Fibroblast of lung (primary cell): ENCODE measurements around the gene LRRC74A. TPM values are rescaled to one million over a fixed set of nuclear protein-coding genes. Genes with fewer than 3 reads are reported as not detected.

ENCODE experiments used
- DNase-seq, 2 donors: peaks; one replicate each; pipeline versions ENCODE4 v3.0.0 to v3.0.0-alpha.2; 2010; ENCODE audit warnings: low read depth in 2 of 2
- H2AFZ ChIP-seq: 2 replicates; pipeline ENCODE4 v1.5.1; 2012; ENCODE audit warnings: low read length, control low read depth, inconsistent platforms
- H3K27ac ChIP-seq: 2 replicates; pipeline ENCODE4 v1.5.1; 2011; ENCODE audit warnings: low read length, control low read depth; ENCODE audit not compliant: insufficient read depth
- H3K27me3 ChIP-seq: 2 replicates; pipeline ENCODE4 v1.5.1; 2011; ENCODE audit warnings: mild to moderate bottlenecking, low read length; ENCODE audit not compliant: control insufficient read depth, insufficient read depth
- H3K36me3 ChIP-seq: 2 replicates; pipeline ENCODE4 v1.5.1; 2011; ENCODE audit warnings: low read length; ENCODE audit not compliant: control insufficient read depth, insufficient read depth
- H3K4me1 ChIP-seq: 2 replicates; pipeline ENCODE4 v1.5.1; 2011; ENCODE audit warnings: low read length; ENCODE audit not compliant: control insufficient read depth, insufficient read depth; ENCODE audit errors: extremely low read depth
- H3K4me2 ChIP-seq: 2 replicates; pipeline ENCODE4 v1.5.1; 2011; ENCODE audit warnings: low read length, control low read depth; ENCODE audit not compliant: insufficient read depth; ENCODE audit errors: extremely low read depth
- H3K4me3 ChIP-seq, 4 experiments: fragments of 200-600 bp in 1 of 4; sonication (generic) in 1 of 4; replicated peaks in 1 of 4; 2 replicates each; pipeline ENCODE4 v1.5.1; 2011 to 2016; ENCODE audit warnings: low read length in 4 of 4, low read depth in 3 of 4, mild to moderate bottlenecking in 3 of 4, control low read depth in 2 of 4, inconsistent platforms in 1 of 4, mixed read lengths in 1 of 4; ENCODE audit not compliant: insufficient read depth in 1 of 4; ENCODE audit errors: control extremely low read depth in 1 of 4
- H3K79me2 ChIP-seq: 2 replicates; pipeline ENCODE4 v1.5.1; 2012; ENCODE audit warnings: mild to moderate bottlenecking, low read length, inconsistent platforms; ENCODE audit not compliant: control insufficient read depth, insufficient read depth
- H3K9ac ChIP-seq: 2 replicates; pipeline ENCODE4 v1.5.1; 2011; ENCODE audit warnings: mild to moderate bottlenecking, low read length, control low read depth; ENCODE audit not compliant: insufficient read depth
- H3K9me3 ChIP-seq: 2 replicates; pipeline ENCODE4 v1.5.1; 2012; ENCODE audit warnings: low read depth, low read length; ENCODE audit not compliant: control insufficient read depth, insufficient read depth
- H4K20me1 ChIP-seq: 2 replicates; pipeline ENCODE4 v1.5.1; 2011; ENCODE audit warnings: low read length; ENCODE audit not compliant: control insufficient read depth, insufficient read depth; ENCODE audit errors: extremely low read depth
- CTCF ChIP-seq, 2 donors: IDR thresholded peaks in 1 of 2; conservative IDR thresholded peaks in 1 of 2; 1 replicate in 1 of 2; 2 replicates in 1 of 2; pipeline ENCODE4 v1.5.1; 2011 to 2012; ENCODE audit warnings: low read length in 2 of 2, control low read depth in 1 of 2, inconsistent platforms in 1 of 2, low read depth in 1 of 2, mild to moderate bottlenecking in 1 of 2
- EZH2 ChIP-seq: IDR thresholded peaks from 2 replicates; pipeline ENCODE4 v1.5.1; 2012; ENCODE audit warnings: low read length, control low read depth, mild to moderate bottlenecking; ENCODE audit errors: missing control alignments
- polyA minus RNA-seq: library from RNA; depleted of rRNA, polyadenylated mRNA; stranded (reverse); fragments of >200 nt; gene quantifications from 2 replicates; pipeline ENCODE4 v1.2.3, GENCODE V29; 2011; ENCODE audit warnings: low replicate concordance
- polyA plus RNA-seq, 2 donors: library from polyadenylated mRNA; depleted of rRNA in 1 of 2; stranded (reverse) in 1 of 2; unstranded in 1 of 2; fragments of >200 nt; gene quantifications; 2 replicates each; pipeline ENCODE4 v1.2.1, GENCODE V29; 2011 to 2012; ENCODE audit warnings: missing spikeins in 1 of 2
- total RNA-seq: library from RNA; depleted of rRNA; stranded (reverse); fragments of >200 nt; gene quantifications from 2 replicates; pipeline ENCODE4 v1.2.1, GENCODE V29; 2014

Gene LRRC74A
- total RNA-seq (not detected in 2 replicates), polyA plus RNA-seq (not detected in 2 replicates), polyA minus RNA-seq (not detected in 2 replicates)
- polyA plus RNA-seq (2012), result not detected in 2 replicates

GRCh38 chr14:76826122-76826521 lies at the start of gene LRRC74A:
Gene LRRC74A, plus strand, starts transcription at chr14:76826408. Its CDS starts 290 bp downstream, at chr14:76826698.
- DNase-seq, result no peak
- Histone ChIP-seq H3K4me3 (no peak within 1 kb of the TSS), H3K9ac (no peak within 1 kb of the TSS), H2AFZ (no peak within 1 kb of the TSS), H3K4me1 (no peaks in the 10 kb centered on the region), H3K4me2 (no peak within 1 kb of the TSS), H4K20me1 (no peaks in the 10 kb centered on the region), H3K79me2 (no peaks in the 10 kb centered on the region), H3K27ac (no peak within 1 kb of the TSS), H3K36me3 (no peaks in the 10 kb centered on the region), H3K9me3 (no peaks in the 10 kb centered on the region), H3K27me3 (peaks cover 9% of the 10 kb centered on the region)
- no peak for TF ChIP-seq EZH2
- TF ChIP-seq CTCF (conservative IDR thresholded peaks at IDR 0.05 in 1 of 2, IDR thresholded peaks at IDR 0.05 in 1 of 2; ENCODE audit: low read depth in 1 of 2, low read length in 2 of 2), result no peak

- no peak overlapping the region for H3K27ac ChIP-seq
- DNase-seq, result no peak
- H4K20me1 ChIP-seq, result no peaks in the 10 kb centered on the region
- no peaks in the 10 kb centered on the region for H3K9me3 ChIP-seq
- H3K36me3 ChIP-seq, result no peaks in the 10 kb centered on the region
- no peak overlapping the region for H2AFZ ChIP-seq
- TF ChIP-seq EZH2, result no peak
- TF ChIP-seq CTCF (conservative IDR thresholded peaks at IDR 0.05 in 1 of 2, IDR thresholded peaks at IDR 0.05 in 1 of 2; ENCODE audit: low read depth in 1 of 2, low read length in 2 of 2), result no peak
- no peak overlapping the region for H3K4me3 ChIP-seq
- H3K79me2 ChIP-seq, result no peaks in the 10 kb centered on the region
- no peak overlapping the region for H3K4me2 ChIP-seq
- no peaks in the 10 kb centered on the region for H3K27me3 ChIP-seq
- H3K9ac ChIP-seq, result no peak overlapping the region
- H3K4me1 ChIP-seq, result peaks cover 21% of the 10 kb centered on the region
These were observed 49.6 kb upstream of the LRRC74A start for GRCh38 chr14:76776428-76777251.

- Histone ChIP-seq H3K4me3 (no peak overlapping the region), H3K27ac (no peak overlapping the region), H3K9me3 (no peaks in the 10 kb centered on the region), H3K4me2 (no peak overlapping the region), H3K9ac (no peak overlapping the region), H2AFZ (no peak overlapping the region), H3K4me1 (peaks cover 17% of the 10 kb centered on the region), H3K79me2 (no peaks in the 10 kb centered on the region), H3K27me3 (no peaks in the 10 kb centered on the region), H3K36me3 (no peaks in the 10 kb centered on the region), H4K20me1 (no peaks in the 10 kb centered on the region)
- no peak for TF ChIP-seq CTCF (conservative IDR thresholded peaks at IDR 0.05 in 1 of 2, IDR thresholded peaks at IDR 0.05 in 1 of 2; ENCODE audit: low read depth in 1 of 2, low read length in 2 of 2)
- no peak for TF ChIP-seq EZH2
- no peak for DNase-seq
These were observed 48.5 kb upstream of the LRRC74A start for GRCh38 chr14:76777721-76778120.
